Measurements from ENCODE around the gene ADCY10. TPM values are rescaled to one million over a fixed set of nuclear protein-coding genes. Genes with fewer than 3 reads are reported as not detected.

The ADCY10 gene
- total and polyA plus RNA-seq, 9 of the 15 experiments (the other 6 are each of a cell fraction or from before 2014, with no cell fraction given): 0.08 to 0.86 (median 0.22) TPM

DNA sequence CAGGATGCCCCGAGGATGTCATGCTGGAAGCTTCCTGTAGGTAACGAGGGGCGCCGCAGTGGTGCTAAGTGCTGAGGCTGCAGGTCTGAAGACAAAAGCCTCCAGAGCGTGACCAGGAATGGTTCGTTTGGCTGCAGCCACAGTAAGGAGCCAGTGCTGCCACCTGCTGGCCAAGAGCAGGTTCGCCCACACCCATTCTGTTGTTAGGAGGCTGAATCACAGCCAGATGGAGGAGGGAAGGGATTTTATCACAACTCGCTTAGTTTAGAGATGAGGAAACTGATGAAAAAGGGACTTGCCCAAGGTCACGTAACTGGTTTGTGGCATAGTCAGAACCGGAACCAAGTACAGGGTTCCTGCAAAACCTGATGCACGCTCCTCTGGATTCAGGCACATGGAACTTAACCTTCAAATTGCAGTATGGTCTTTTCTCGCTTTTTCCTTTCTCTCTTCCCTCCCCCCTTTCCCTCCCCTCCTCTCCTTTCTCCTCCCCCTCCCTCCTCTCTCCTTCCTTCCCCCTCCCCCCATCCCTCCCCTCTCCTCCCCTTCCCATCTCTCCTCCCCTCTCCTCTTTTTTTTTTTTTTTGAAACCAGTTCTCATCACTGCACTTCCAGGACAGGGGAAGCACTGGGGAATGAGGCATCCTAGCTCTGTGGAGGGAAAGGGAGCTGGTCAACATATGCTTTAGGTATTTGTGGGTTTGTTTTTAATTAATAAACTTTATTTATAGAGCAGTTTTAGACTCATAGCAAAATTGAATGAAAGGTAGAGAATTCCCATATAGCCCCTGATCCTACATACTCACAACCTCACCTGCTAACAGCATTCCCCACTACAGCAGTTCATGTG lies 110.4 kb downstream of the ADCY10 start (continued):
- TF ChIP-seq CBFA2T2 (conservative IDR thresholded peaks at IDR 0.05): no peak
- TF ChIP-seq, protein P1, sequence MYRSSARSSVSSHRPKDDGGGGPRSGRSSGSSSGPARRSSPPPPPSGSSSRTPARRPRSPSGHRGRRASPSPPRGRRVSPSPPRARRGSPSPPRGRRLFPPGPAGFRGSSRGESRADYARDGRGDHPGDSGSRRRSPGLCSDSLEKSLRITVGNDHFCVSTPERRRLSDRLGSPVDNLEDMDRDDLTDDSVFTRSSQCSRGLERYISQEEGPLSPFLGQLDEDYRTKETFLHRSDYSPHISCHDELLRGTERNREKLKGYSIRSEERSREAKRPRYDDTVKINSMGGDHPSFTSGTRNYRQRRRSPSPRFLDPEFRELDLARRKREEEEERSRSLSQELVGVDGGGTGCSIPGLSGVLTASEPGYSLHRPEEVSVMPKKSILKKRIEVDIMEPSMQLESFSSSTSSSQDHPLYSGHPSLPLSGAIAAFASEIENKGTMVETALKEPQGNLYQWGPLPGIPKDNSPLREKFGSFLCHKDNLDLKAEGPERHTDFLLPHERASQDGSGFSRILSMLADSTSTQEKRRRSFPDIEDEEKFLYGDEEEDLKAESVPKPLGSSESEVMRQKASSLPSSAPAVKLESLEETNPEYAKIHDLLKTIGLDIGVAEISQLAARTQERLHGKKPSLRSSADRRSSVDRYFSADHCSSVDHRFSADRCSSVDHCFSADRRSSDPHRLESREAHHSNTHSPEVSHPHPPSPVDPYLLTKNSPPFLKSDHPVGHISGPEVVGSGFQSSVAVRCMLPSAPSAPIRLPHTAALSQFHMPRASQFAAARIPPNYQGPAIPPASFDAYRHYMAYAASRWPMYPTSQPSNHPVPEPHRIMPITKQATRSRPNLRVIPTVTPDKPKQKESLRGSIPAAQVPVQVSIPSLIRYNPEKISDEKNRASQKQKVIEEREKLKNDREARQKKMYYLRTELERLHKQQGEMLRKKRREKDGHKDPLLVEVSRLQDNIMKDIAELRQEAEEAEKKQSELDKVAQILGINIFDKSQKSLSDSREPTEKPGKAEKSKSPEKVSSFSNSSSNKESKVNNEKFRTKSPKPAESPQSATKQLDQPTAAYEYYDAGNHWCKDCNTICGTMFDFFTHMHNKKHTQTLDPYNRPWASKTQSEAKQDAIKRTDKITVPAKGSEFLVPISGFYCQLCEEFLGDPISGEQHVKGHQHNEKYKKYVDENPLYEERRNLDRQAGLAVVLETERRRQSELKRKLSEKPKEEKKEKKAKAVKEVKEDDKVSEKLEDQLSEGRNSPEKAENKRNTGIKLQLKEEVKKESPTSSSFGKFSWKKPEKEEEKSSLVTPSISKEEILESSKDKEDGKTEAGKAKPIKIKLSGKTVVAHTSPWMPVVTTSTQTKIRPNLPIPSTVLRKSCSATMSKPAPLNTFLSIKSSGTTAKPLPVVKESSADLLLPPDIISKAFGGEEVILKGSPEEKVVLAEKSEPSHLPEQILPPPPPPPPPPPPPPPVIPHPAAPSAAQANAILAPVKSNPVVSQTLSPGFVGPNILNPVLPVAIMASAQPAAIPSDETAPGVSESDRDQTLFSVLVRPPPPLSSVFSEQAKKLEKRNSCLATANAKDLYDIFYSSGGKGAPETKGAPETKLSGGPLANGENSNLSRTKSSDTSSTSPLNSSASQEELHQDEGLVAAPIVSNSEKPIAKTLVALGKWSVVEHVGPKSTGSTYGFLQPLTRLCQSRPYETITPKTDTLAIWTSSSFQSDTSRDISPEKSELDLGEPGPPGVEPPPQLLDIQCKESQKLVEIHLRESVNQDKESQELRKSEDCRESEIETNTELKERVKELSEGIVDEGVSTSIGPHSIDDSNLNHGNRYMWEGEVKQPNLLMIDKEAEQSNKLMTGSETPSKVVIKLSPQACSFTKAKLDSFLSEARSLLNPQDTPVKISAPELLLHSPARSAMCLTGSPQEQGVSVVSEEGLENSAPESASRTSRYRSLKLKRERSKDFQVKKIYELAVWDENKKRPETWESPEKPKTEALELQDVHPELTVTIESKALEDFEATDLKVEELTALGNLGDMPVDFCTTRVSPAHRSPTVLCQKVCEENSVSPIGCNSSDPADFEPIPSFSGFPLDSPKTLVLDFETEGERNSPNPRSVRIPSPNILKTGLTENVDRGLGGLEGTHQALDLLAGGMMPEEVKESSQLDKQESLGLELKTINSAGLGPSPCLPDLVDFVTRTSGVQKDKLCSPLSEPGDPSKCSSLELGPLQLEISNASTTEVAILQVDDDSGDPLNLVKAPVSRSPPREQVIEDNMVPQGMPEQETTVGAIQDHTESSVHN (IDR thresholded peaks at IDR 0.05; ENCODE audit: borderline replicate concordance in 1 of 2, low read depth in 1 of 2): no peak
- TF ChIP-seq RBBP5 (IDR thresholded peaks at IDR 0.05; ENCODE audit: borderline replicate concordance, insufficient read depth, low read length, poor library complexity, severe bottlenecking): no peak
- TF ChIP-seq MTA2 (IDR thresholded peaks at IDR 0.05; ENCODE audit: low read depth): no peak
- no peak for TF ChIP-seq ZNF124 (CRISPR knock-in tag; IDR thresholded peaks at IDR 0.05)
- TF ChIP-seq ZNF12 (CRISPR knock-in tag; IDR thresholded peaks at IDR 0.05): no peak
- no peak for TF ChIP-seq ZNF699 (CRISPR knock-in tag; IDR thresholded peaks at IDR 0.05; ENCODE audit: insufficient replicate concordance)
- no peak for TF ChIP-seq ZBTB7A (IDR thresholded peaks at IDR 0.05; ENCODE audit: borderline replicate concordance, control insufficient read depth, low read depth, low read length)
- TF ChIP-seq TSC22D4 (tag; IDR thresholded peaks at IDR 0.05): no peak
- no peak for TF ChIP-seq RBM22 (IDR thresholded peaks at IDR 0.05; ENCODE audit: low read depth, low read length, poor library complexity, severe bottlenecking)
- no peak; a peak in 1 of 4 replicates for TF ChIP-seq NRF1 (conservative IDR thresholded peaks at IDR 0.05 in 1 of 2, IDR thresholded peaks at IDR 0.05 in 1 of 2)
- TF ChIP-seq THRAP3 (IDR thresholded peaks at IDR 0.05; ENCODE audit: borderline replicate concordance): no peak
- TF ChIP-seq MYC (IDR thresholded peaks at IDR 0.05; ENCODE audit: low read depth, low read length): peak; percentile 72
- TF ChIP-seq MYC (CRISPR knock-in tag; IDR thresholded peaks at IDR 0.05; ENCODE audit: borderline replicate concordance, low read depth): no peak
- TF ChIP-seq MEF2A (IDR thresholded peaks at IDR 0.05; ENCODE audit: control insufficient read depth, low read depth, low read length): no peak
- TF ChIP-seq, protein P2, sequence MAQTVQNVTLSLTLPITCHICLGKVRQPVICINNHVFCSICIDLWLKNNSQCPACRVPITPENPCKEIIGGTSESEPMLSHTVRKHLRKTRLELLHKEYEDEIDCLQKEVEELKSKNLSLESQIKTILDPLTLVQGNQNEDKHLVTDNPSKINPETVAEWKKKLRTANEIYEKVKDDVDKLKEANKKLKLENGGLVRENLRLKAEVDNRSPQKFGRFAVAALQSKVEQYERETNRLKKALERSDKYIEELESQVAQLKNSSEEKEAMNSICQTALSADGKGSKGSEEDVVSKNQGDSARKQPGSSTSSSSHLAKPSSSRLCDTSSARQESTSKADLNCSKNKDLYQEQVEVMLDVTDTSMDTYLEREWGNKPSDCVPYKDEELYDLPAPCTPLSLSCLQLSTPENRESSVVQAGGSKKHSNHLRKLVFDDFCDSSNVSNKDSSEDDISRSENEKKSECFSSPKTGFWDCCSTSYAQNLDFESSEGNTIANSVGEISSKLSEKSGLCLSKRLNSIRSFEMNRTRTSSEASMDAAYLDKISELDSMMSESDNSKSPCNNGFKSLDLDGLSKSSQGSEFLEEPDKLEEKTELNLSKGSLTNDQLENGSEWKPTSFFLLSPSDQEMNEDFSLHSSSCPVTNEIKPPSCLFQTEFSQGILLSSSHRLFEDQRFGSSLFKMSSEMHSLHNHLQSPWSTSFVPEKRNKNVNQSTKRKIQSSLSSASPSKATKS (CRISPR knock-in tag; IDR thresholded peaks at IDR 0.05): no peak
